Mammary epithelial cell (primary cell): ENCODE measurements around the gene SMS.

Experiments
- EZH2 ChIP-seq: IDR thresholded peaks from 2 replicates; pipeline ENCODE4 v1.6.1; 2012; ENCODE audit warnings: low read length, inconsistent platforms, borderline replicate concordance
- TF ChIP-seq, protein P1 (sequence below), 2 donors: IDR thresholded peaks in 1 of 2; conservative IDR thresholded peaks in 1 of 2; 2 replicates each; pipeline ENCODE4 v1.5.1; 2011 to 2012; ENCODE audit warnings: inconsistent platforms in 2 of 2, low read length in 2 of 2, mild to moderate bottlenecking in 2 of 2, control low read depth in 1 of 2, low read depth in 1 of 2; ENCODE audit not compliant: insufficient read depth in 1 of 2; ENCODE audit errors: extremely low read depth in 1 of 2

DNA sequence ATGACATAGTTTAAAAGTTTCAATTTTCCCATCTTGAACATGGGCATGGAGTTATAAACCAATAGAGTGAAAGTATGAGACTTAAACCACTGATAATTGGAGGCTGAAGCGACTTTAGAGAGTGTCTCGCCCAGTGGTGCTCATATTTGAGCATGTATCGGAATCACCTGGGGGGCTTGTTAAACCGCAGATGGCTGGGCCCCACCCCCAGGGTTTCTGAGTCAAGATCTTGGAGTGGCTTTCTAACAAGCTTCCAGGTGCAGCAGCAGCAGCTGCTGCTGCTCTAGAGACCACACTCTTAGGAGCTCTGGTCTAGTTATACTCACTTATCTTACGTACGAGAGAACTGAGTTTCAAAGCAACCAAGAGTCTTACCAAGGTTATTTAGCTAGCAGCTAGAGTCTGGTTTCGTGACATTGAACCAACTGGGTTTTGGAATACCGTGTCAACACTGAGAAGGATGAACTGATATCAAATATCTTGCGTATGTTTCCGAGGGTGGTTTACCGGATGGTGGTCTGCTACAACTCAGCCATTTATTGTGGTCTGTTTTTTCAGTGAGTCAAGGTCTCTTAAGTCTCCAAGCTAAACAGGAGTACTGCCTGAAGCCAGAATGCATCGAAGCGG, 97.5 kb downstream of the SMS start:
- no peak for TF ChIP-seq EZH2
- TF ChIP-seq, protein P1, sequence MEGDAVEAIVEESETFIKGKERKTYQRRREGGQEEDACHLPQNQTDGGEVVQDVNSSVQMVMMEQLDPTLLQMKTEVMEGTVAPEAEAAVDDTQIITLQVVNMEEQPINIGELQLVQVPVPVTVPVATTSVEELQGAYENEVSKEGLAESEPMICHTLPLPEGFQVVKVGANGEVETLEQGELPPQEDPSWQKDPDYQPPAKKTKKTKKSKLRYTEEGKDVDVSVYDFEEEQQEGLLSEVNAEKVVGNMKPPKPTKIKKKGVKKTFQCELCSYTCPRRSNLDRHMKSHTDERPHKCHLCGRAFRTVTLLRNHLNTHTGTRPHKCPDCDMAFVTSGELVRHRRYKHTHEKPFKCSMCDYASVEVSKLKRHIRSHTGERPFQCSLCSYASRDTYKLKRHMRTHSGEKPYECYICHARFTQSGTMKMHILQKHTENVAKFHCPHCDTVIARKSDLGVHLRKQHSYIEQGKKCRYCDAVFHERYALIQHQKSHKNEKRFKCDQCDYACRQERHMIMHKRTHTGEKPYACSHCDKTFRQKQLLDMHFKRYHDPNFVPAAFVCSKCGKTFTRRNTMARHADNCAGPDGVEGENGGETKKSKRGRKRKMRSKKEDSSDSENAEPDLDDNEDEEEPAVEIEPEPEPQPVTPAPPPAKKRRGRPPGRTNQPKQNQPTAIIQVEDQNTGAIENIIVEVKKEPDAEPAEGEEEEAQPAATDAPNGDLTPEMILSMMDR (conservative IDR thresholded peaks at IDR 0.05 in 1 of 2, IDR thresholded peaks at IDR 0.05 in 1 of 2; ENCODE audit: extremely low read depth in 1 of 2, insufficient read depth in 1 of 2, low read depth in 1 of 2, low read length in 2 of 2): no peak
